Measurements from ENCODE around the gene SRD5A1.

DNA sequence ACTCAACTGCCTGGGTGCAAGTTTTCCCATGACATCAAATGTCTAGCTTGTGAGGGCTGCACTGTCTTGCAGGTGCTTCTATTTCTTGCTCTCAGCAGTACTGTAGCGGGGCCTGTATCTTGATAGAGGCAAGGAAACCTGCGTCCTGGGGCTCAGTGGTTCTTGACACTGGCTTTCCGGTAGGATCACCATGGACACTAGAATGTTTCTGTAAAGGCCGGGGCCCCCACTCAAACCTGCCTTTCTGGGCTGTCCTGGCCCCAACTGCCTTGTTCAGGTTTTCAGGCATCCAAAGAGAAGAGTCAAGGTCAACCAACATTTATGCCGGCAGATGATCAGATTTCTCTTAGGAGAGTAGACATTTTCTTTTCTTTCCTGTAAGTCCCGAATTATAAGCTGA, 53.3 kb downstream of the SRD5A1 start:
- TF ChIP-seq, protein P1, sequence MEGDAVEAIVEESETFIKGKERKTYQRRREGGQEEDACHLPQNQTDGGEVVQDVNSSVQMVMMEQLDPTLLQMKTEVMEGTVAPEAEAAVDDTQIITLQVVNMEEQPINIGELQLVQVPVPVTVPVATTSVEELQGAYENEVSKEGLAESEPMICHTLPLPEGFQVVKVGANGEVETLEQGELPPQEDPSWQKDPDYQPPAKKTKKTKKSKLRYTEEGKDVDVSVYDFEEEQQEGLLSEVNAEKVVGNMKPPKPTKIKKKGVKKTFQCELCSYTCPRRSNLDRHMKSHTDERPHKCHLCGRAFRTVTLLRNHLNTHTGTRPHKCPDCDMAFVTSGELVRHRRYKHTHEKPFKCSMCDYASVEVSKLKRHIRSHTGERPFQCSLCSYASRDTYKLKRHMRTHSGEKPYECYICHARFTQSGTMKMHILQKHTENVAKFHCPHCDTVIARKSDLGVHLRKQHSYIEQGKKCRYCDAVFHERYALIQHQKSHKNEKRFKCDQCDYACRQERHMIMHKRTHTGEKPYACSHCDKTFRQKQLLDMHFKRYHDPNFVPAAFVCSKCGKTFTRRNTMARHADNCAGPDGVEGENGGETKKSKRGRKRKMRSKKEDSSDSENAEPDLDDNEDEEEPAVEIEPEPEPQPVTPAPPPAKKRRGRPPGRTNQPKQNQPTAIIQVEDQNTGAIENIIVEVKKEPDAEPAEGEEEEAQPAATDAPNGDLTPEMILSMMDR (IDR thresholded peaks at IDR 0.05): no peak
- no peak for TF ChIP-seq POLR2AphosphoS5 (IDR thresholded peaks at IDR 0.05)
- no peak for TF ChIP-seq POLR2A (IDR thresholded peaks at IDR 0.05)
